RPMI8226 (cell line): ENCODE results near the gene UQCRHL.
"Not testable (repeated sequence)": the region's sequence is repeated elsewhere in the genome, so short reads cannot be mapped to it uniquely, and the experiment has no call there.

ENCODE experiments used
- DNase-seq: peaks from one replicate; pipeline ENCODE4 v3.0.0-alpha.2; 2015

Gene UQCRHL

DNA sequence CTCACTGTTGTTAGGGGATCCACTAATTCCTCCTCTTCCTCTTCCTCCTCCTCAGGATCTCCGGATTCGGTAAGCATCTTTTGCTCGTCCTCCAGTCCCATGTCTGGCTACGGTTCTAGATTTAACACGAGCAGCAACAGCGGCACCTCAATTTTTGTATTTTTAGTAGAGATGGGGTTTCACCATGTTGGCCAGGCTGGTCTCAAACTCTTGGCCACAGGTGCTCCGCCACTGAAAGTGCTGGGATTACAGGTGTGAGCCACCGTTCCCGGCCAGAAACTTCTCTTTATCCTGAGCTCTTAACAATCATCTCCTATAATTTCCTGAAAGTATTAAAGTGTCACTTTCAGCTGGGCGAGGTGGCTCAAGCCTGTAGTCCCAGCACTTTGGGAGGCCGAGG, at the start of gene UQCRHL:
Gene UQCRHL, minus strand, starts transcription at position 101 of the 400 bp plus-strand sequence. Its CDS starts 0 bp downstream, at position 101.
- not testable (repeated sequence) for DNase-seq

DNA sequence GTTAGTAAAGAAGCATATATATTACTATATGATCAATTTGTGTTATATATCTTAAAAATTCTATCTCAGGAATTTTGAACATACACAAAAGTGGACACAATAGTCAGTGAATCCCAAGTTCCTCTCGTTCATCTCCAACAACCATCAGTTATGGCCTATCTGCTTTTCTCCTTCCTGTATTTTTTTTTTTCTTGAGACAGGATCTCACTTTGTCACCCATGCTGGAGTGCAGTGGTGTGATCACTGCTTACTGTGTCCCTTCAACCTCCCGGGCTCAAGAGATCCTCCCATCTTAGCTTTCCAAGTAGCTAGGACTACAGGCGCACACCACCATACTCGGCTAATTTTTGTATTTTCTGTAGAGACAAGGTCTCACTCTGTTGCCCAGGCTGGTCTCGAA, 49.4 kb upstream of the UQCRHL start:
- DNase-seq = no peak

DNA sequence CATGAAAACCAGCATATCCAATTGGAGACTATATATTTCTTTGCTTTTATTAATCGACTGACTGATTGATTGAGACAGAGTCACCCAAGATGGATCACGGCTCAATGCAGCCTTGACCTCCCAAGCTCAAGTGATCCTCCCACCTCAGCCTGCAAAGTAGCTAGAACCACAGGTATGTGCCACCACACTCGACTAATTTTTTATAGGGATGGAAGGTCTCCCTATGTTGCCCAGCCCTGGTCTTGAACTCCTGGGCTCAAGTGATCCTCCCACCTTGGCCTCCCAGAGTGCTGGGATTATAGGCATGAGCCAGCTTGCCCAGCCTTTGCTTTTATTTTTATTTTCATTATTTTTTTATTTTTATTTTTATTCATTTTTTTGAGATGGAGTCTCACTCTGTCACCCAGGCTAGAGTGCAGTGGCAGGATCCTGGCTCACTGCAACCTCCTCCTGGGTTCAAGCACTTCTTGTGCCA, 45.4 kb upstream of the UQCRHL start:
- DNase-seq = no peak

DNA sequence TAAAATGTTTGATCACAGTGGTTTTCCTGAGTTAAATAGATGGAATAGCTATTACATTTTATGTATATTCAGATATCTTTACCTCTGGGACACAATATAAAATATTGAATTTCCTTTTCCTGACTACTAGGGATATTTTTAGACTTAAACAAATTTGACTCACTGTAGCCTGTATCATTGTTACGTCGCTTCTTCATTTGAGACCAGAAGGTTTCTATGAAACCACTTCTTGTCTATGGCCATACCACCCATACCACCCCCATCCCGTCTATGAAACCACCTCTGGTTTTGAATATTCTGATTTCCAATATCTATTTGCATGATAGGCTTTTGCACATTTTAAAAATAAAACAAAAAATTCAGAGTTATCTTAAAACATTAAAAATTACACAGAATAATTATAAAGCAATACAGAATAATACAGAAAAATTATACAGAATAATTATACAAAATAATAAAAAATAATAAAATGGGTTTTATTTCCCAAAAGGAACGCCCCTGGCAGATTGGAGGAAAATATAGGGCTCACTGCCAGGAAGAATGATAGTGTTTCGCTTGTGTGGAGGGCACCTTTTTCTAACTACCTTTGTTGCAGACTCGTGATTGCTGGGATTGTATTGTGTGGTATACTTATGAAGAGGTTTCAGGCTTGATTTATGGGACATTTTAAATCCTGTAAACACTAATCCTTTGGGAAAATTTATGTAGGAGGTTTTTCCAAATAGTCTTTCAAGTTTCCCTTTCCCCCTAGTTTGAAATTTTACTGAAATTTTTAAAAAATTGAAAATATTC, 44.8 kb upstream of the UQCRHL start:
- no peak for DNase-seq

DNA sequence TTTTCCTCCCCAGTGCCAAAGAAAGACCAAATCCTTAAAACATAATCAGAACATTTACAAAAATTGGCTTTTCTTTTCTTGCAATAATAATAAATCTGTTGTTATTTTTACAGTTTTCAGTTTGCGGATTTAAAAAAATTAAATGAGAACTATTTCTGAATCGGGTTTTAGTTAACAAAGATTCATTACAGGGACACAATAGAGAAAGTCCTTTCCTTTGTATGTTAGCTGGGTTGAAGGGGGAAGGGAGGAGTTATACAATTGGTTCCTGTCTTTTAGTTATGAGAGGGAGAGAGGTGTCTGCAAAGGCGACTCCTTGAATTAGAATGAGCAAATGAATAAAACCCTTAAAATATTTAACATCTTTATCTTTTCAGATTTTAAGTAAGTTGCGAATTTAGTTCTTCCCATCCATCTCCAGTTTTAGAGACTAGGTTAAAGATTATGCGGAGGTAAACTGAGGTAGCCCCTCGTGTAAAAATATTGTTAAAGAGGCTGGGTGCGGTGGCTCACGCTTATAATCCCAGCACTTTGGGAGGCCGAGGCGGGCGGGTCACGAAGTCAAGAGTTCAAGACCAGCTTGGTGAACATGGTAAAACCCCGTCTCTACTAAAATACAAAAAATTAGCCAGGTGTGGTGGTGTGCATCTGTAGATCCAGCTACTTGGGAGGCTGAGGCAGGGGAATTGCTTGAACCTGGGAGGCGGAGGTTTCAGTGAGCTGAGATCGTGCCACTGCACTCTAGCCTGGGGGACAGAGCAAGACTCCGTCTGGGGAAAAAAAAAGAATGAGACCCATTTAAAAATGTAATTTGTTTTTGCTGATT, 44.0 kb upstream of the UQCRHL start:
- DNase-seq = no peak

DNA sequence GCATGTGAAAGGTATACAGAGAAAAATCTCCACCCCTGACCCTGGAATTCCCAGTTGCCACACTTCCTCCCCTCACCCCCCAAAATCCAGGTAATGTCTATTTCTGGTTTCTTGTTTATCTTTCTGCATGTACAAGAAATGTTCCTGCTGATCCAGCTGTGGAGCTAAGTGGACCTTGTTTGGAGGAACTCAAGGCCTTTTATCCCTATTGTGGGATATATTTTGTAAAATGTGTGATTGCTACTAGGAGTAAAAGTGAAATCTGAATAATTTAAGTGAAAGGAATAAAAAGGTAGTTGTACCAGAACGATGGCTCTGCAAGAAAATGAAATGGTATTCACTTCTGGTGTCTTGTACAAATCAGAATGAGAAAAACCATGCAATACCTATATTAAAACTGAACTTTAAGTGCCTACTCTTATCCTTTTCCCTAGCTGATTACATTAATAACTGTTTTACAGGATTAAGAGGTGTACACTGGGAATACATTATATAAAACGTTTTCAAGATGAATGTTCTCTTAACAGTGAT, 43.1 kb upstream of the UQCRHL start:
- no peak for DNase-seq

DNA sequence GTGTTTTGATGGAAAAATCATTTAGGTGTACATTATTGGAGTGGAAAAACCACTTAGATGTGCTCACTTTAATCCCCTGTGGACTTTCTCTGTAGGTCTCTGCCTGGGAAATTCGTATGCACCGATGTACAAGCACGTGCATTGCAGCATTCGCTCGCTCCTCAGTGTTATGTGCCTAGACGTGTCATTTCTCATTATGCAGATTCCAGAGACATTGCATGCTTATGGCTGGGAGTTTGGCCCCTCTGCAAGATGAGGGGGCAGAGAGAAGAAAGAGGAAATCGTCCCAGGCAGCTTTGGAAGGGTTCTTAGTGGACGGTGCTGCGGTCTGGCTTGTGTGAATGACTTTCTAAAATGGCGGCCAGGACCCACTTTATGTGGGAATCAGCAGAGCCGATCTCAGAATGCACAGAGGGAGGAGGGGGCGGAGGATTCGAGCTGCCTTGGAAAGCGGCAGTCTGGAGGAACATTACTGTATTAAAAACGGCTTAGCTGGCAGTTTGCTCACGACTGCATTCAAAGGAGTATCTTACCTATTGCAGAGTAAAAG, 42.4 kb upstream of the UQCRHL start:
- DNase-seq = peak; percentile 92

DNA sequence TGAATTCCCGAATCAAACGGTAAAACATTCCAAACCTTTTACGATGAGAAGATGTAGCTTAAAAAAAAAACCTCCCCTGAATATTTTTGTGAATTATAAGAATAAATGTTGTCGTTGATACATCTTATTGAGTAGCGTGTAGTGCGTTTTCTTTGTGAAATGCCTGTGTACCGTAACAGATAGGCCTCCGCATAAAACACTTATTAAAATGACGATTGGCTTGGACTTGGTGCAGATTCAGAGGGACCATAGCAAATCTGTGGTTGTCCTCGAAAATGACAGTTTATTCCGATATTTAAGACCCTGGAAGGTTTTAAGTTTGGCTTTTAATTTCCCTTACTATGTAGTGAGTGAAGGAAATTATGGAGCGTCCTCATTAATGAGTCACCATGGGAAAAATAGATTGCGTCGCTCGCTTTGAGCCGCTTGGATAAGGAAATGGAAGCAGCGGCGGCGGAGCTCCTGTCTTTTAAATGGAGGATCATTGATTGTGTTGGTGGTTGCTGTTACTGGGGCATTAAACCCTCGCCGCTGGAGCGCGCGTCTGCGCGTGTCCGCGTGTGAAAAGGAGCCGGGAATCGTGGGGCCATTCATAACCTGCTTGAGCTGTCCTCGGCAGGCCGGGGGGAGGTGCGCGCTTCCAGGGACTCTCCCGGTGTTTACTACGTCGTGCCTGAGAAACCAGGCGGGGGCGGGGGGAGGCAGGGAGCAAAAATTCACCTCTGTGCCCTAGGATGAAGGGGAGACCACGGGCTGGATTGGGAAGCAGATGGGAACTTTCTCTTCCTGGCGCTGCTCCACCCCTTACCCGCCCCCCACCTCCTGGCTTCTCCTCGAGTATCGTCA, 41.7 kb upstream of the UQCRHL start:
- DNase-seq = peak; percentile 89

DNA sequence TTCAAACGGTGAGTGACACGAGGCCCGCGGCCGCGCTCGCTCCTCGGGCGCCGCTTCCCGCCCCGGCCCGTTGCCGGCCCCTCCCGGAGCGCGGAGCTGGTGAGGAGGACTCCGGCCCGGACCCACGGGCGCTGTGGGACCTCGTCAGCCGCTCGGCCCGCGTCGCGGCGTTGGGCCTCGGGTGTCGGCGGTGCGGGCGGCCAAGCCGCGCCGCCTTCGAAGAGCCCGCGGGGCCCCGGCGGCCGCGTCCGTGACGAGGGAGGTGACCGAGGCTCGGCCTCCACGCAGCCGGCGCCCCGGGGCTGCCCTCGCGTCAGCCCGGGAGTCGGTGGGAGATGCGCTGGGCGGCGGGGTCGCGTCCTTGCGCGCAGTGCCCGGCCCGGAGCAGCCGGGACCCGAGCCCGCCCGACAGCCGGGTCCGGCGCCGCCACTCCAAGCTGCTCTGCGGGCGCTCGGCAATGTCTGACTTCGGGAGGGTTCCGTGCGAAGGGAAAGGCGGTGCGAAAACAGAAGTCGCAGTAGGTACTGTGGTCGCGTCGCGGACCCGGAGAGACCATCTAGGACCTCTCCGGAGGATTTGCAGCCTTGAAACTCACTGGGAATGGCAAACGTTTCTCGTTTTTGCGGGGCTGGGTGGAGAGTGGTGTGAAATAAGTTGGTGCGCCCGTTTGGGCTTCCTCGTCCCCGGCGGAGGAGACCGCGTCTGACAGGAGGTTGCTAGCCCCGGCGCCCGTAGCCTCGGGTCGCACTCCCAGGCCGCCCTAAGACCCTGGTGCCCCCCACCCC, 40.9 kb upstream of the UQCRHL start:
- DNase-seq = peak; percentile 65

DNA sequence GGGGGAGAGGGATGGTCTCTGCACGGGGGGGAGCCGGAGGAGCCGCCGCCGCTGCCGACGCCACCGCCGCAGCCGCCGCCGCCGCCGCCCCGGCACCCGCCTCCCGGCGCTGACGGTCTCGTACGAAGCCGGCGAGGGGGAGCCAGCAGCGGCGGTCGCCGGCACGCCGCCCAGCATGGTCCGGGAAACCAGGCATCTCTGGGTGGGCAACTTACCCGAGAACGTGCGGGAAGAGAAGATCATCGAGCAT, 40.4 kb upstream of the UQCRHL start:
- DNase-seq = no peak

DNA sequence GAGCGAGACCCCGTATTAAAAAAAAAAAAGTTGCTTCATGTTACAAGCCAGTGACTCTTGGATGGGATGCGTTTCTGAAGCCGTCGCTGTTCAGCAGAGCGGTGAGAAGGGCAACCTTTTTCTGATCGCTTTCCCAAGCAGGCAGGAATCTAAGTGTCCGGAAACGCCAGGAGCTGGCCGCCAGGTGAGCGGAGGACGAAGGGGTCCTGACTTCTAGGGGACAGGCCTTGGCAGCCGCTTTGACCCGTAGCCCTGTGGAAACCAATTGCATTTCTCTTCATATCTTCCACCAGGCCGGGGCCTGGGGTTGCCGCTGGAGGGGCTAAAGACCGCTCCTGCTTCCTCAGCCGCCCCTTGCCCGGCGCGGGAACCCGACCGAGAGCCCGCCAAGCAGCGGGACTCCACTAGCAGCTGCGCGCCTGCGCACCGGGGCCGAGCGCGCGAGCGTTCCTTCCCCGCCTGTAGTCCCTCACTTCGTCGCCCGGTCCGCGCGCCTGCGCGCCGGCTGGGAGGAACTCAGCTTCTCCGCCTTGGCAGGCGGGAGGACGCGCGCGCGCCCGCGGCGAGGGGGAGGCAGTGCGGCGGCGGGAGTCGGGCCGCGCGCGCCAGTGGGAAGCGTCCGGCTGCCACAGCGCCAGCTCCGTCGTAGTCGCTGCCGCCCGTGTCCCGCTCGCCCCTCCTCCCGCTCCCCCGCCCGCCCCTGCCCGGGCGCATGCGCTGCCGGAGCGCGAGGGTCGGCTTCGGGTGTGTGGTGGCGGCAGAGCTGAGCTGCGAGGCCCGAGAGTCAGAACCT, 39.8 kb upstream of the UQCRHL start, which contains the start of gene SPEN:
Gene SPEN, plus strand, starts transcription at position 608 of the 793 bp plus-strand sequence. CDS start 361 bp downstream, outside the sequence.
- DNase-seq = peak; percentile 100

DNA sequence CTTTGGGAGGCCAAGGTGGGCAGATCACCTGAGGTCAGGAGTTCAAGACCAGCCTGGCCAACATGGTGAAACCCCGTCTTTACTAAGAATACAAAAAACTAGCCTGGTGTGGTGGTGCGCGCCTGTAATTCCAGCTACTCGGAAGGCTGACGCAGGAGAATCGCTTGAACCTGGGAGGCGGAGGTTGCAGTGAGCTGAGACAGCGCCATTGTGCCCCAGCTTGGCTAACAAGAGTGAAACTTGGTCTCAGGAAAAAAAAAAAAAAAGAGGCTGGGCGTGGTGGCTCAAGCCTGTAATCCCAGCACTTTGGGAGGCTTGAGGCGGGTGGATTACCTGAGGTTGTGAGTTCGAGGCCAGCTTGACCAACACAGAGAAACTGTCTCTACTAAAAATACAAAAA, 38.6 kb upstream of the UQCRHL start:
- not testable (repeated sequence) for DNase-seq

DNA sequence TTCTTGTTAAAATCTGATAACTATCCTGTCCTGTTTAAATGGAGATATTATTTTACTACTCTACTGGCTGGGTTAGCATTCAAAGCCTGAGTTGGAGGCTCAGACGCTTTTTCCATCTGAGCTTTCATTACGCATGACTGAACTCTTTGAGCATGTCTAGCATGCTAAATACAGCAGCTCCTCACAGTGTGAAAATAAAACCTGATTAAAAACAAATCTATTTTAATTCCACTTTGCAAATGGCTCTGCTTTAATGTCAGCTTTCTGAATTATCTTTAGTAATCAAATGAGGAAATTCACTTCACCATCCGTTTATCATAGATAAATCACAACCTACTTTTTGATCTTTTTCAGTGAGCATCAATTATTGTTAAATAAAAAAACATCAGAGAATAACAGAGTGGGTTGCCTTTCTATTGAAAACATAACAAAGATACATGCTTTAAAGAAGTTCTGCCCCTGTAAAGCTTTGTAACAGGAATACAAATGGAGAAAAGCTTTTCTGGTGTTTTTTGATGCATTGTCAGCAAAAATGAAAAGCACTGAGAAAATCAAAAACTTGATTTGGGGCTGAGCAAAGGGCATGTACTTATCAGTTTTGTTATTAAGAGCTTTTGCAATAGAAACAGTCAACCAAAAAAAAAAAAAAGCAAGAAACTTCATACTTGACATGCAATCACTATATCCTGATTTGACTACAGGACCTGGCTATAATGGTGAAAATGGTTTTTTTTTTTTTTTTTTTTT, 36.5 kb upstream of the UQCRHL start:
- no peak for DNase-seq

DNA sequence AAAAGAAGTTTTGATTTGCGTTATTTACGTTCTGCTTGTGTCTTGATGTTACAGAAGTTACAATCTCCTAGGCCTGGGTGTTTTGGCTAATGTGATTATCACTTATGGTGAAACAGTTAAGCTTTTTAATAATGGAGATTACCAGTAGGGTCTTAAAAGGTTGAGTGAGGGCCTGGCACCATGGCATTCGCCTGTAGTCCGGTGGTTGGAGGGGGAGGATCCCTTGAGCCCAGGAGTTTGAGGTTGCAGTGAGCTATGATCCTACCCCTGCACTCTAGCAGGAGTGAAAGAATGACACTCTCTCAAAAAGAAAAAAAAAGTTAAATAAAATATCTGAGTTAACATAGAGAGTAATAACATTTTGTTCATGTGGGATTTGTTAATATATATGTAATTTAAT, 31.3 kb upstream of the UQCRHL start:
- no peak for DNase-seq

DNA sequence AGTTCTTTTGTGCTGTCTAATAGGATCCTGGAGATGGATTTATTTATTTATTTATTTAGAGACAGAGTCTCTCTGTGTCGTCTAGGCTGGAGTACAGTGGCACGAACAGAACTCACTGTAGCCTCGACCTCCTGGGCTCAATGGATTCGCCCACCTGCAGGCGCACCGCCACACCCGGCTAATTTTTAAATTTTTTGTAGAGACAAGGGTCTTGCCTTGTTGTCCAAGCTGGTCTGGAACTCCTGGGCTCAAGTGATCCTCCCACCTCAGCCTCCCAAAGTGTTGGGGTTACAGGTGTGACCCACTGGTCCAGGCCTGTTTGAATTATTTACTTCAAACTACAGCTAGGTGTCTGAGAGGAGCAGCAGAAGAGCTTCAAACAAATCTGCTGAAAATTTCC, 30.5 kb upstream of the UQCRHL start:
- no peak for DNase-seq

DNA sequence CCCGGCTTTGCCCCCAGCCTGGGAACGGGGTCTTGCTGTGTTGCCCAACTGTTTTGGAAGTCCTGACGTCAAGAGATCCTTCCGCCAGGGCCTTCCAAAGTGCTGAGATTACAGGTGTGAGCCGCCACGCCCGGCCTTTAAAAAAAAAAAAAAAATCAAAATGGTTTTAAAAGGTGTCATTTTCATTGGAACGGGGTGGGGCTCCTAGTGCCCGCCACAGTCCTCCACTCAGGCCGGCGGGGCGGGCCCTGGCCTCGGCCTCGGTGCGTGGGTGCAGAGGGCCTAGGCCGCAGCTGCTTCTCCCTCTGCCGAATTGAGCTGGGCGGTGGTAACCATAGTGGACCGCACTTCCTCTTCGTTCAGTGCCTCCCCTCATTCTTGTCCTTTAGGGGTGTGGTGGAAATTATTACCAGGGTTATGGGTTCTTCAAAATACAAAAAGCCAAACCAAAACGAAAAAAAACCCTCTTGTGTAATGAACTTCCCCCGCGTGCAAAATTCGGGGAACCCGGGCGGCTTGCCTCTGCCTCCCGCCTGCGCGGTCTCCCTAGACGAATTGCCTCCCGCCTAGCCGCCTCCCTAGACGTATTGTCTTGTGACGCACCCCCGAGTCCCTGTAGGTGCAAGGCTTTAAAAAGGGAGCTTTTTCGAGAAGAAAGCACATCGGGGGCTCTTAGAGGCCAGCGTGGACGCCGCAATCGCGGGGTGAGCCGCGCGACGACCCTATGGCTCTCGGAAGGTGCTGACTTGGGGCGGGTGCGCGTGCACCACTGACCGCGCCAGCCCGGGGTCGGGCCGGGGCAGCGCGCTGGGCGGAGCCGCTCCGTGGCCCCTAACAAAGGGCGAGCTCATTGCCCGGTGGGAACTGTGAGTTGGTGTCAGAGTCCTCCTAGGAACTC, 29.6 kb upstream of the UQCRHL start:
- peak; percentile 29 for DNase-seq

DNA sequence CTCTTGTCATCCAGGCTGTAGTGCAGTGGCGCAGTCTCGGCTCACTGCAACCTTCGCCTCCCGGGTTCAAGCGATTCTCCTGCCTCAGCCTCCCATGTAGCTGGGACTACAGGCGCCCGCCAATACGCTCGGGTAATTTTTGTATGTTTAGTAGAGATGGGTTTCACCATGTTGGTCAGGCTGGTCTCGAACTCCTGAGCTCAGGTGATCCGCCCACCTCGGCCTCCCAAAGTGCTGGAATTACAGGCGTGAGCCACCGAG, 29.0 kb upstream of the UQCRHL start:
- DNase-seq = not testable (repeated sequence)

DNA sequence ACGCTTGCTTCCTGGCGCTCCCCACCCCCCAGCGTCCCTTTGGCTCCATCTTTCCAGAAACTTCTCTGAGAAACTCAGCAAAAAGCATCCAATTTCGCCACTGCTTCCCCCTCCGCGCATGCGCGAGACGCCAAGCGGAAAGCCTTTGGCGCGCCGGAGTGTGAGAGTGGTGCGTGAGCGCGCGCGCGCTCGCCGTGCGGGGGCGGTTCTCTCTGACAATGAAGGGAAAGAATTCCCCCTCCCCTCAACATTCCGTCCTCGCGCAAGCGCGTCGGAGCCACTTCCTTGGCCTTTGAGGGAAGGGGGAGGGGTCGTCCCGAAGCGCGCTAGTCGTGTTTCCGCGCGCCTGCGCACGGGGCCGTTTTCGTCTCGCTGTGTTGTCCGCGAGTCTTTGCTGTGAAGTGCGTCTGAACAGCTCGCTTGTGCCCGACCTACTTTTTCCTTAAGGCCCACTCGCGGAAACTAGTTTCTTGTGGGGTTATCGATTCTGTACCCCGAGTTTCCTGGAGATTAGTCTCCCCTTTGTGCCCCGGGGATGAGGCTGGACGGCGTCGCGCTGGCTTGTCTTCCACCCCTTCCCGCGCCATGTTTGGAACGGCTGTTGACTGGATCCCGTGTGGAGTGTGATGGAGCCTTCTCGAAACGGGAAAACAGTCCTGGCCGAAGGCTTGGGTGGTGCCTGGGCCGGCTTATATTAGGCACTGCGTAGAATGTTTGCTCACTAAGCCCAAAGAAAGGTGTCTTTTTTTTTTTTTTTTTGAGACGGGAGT, 28.5 kb upstream of the UQCRHL start:
- peak; percentile 100 for DNase-seq
